ENCODE results near the gene NUFIP1.

GRCh38 chr13:44971656-44972595 lies 17.3 kb downstream of the NUFIP1 start:
- TF ChIP-seq CTCF (IDR thresholded peaks at IDR 0.05; ENCODE audit: low read length) (no peak), EZH2 (optimal IDR thresholded peaks at IDR 0.05; ENCODE audit: low read depth, low read length) (no peak), EZH2phosphoT487 (IDR thresholded peaks at IDR 0.05; ENCODE audit: low read length) (no peak)
